Ishikawa (cell line): Measurements from ENCODE around the gene CBFA2T2.

Experiments used
- CEBPB ChIP-seq: IDR thresholded peaks from 2 replicates; pipeline ENCODE4 v1.6.1; 2012
- CREB1 ChIP-seq: IDR thresholded peaks from 2 replicates; pipeline ENCODE4 v1.6.1; 2012; ENCODE audit warnings: low read depth
- EGR1 ChIP-seq: IDR thresholded peaks from 2 replicates; pipeline ENCODE4 v1.6.1; 2012
- EP300 ChIP-seq: IDR thresholded peaks from 2 replicates; pipeline ENCODE4 v1.6.1; 2012; ENCODE audit warnings: borderline replicate concordance
- FOXM1 ChIP-seq: IDR thresholded peaks from 2 replicates; pipeline ENCODE4 v1.6.1; 2012; ENCODE audit warnings: low read depth, borderline replicate concordance
- MAX ChIP-seq: IDR thresholded peaks from 2 replicates; pipeline ENCODE4 v1.6.1; 2012
- NFIC ChIP-seq: IDR thresholded peaks from 2 replicates; pipeline ENCODE4 v1.6.1; 2012
- TCF12 ChIP-seq: IDR thresholded peaks from 2 replicates; pipeline ENCODE4 v1.6.1; 2012; ENCODE audit warnings: low read depth
- TEAD4 ChIP-seq: IDR thresholded peaks from 2 replicates; pipeline ENCODE4 v1.6.1; 2012
- YY1 ChIP-seq: IDR thresholded peaks from 2 replicates; pipeline ENCODE4 v1.6.1; 2012; ENCODE audit warnings: low read depth
- ZBTB7A ChIP-seq: IDR thresholded peaks from 2 replicates; pipeline ENCODE4 v1.6.1; 2012; ENCODE audit warnings: low read depth
- TF ChIP-seq, protein P1 (sequence below): IDR thresholded peaks from 2 replicates; pipeline ENCODE4 v1.6.1; 2012; ENCODE audit warnings: low read depth, mild to moderate bottlenecking

- TF ChIP-seq, protein P1, sequence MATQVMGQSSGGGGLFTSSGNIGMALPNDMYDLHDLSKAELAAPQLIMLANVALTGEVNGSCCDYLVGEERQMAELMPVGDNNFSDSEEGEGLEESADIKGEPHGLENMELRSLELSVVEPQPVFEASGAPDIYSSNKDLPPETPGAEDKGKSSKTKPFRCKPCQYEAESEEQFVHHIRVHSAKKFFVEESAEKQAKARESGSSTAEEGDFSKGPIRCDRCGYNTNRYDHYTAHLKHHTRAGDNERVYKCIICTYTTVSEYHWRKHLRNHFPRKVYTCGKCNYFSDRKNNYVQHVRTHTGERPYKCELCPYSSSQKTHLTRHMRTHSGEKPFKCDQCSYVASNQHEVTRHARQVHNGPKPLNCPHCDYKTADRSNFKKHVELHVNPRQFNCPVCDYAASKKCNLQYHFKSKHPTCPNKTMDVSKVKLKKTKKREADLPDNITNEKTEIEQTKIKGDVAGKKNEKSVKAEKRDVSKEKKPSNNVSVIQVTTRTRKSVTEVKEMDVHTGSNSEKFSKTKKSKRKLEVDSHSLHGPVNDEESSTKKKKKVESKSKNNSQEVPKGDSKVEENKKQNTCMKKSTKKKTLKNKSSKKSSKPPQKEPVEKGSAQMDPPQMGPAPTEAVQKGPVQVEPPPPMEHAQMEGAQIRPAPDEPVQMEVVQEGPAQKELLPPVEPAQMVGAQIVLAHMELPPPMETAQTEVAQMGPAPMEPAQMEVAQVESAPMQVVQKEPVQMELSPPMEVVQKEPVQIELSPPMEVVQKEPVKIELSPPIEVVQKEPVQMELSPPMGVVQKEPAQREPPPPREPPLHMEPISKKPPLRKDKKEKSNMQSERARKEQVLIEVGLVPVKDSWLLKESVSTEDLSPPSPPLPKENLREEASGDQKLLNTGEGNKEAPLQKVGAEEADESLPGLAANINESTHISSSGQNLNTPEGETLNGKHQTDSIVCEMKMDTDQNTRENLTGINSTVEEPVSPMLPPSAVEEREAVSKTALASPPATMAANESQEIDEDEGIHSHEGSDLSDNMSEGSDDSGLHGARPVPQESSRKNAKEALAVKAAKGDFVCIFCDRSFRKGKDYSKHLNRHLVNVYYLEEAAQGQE: no peak
- no peak for TF ChIP-seq CREB1
- TF ChIP-seq EP300: no peak
- TF ChIP-seq FOXM1: no peak
- TF ChIP-seq NFIC: no peak
- TF ChIP-seq EGR1: no peak
- no peak for TF ChIP-seq CEBPB
- no peak for TF ChIP-seq ZBTB7A
- no peak for TF ChIP-seq MAX
- TF ChIP-seq YY1: no peak
- TF ChIP-seq TCF12: no peak
- TF ChIP-seq TEAD4: no peak
Observed at GRCh38 chr20:33621717-33622400, 132.0 kb downstream of the CBFA2T2 start.
